OCI-LY1 (cell line): ENCODE measurements around the gene BMPR1B.

Source experiments
- CTCF ChIP-seq: fragments of 200-600 bp; sonication (generic), shearing (Covaris generic); IDR thresholded peaks from 2 replicates; pipeline ENCODE4 v1.5.1; 2017; ENCODE audit warnings: mild to moderate bottlenecking, antibody characterized with exemption, low read length, moderate library complexity, mixed read lengths
- EZH2 ChIP-seq: fragments of 200-600 bp; sonication (generic), shearing (Covaris generic); IDR thresholded peaks from 2 replicates; pipeline ENCODE4 v1.8.0; 2017; ENCODE audit warnings: borderline replicate concordance, mixed run types, mild to moderate bottlenecking, antibody characterized with exemption, low read length, moderate library complexity, mixed read lengths

GRCh38 chr4:95141361-95141760 is 383.6 kb downstream of the BMPR1B start:
- TF ChIP-seq CTCF = no peak
- no peak for TF ChIP-seq EZH2
